Dendritic cell treated with granulocyte-macrophage colony-stimulating factor and Interleukin-4, amounts not matched to agents 40 ng/mL and 50 ng/mL, for 4 days (primary cell): Measurements from ENCODE around the gene LAMA1.
"Not testable (repeated sequence)": the region's sequence is repeated elsewhere in the genome, so short reads cannot be mapped to it uniquely, and the experiment has no call there.

Source experiments
- H3K27ac Mint-ChIP-seq: one replicate; pipeline ENCODE4 v1.8.0; 2022; ENCODE audit warnings: mild to moderate bottlenecking, mixed read lengths
- H3K27me3 Mint-ChIP-seq: one replicate; pipeline ENCODE4 v1.8.0; 2022; ENCODE audit warnings: mild to moderate bottlenecking, mixed read lengths
- H3K36me3 Mint-ChIP-seq: one replicate; pipeline ENCODE4 v1.8.0; 2022; ENCODE audit warnings: low read depth, mixed read lengths
- H3K4me1 Mint-ChIP-seq: one replicate; pipeline ENCODE4 v1.8.0; 2022; ENCODE audit warnings: low read depth, mixed read lengths
- H3K4me3 Mint-ChIP-seq: one replicate; pipeline ENCODE4 v1.8.0; 2022; ENCODE audit warnings: mild to moderate bottlenecking, moderate library complexity, mixed read lengths
- H3K9me3 Mint-ChIP-seq: one replicate; pipeline ENCODE4 v1.8.0; 2022; ENCODE audit warnings: mixed read lengths
- intact Hi-C: fragments of 100-400 bp; cut with micrococcal nuclease; formaldehyde crosslinking; loops from one replicate; pipeline ENCODE4 v1.15.0; 2022

LAMA1 gene

DNA sequence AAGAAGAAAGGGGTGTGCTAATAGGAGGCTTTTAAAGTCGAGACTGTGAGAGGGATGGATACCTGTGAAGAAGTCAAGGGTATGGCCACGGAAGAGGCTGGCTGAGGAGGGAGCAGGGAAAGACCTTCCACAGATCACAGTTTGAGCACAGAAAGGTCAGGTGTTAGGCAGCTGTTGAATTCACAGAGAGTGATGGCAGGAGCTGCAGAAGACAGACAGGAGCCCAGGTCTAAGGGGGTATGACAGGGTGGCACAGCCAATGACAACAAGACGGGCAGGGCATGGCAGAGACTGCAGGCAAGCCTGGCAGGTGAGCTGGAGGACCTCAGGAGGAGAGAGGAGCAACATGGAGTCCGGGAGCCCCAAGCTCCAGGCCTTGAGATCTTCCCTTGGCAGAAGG is 163.1 kb downstream of the LAMA1 start:
- intact Hi-C loops, result no loop called here
- no peak overlapping the region for H3K27ac Mint-ChIP-seq
- H3K4me1 Mint-ChIP-seq, result no peaks in the 10 kb centered on the region
- H3K4me3 Mint-ChIP-seq, result no peak overlapping the region
- no peaks in the 10 kb centered on the region for H3K27me3 Mint-ChIP-seq
- H3K9me3 Mint-ChIP-seq, result no peaks in the 10 kb centered on the region
- no peaks in the 10 kb centered on the region for H3K36me3 Mint-ChIP-seq

DNA sequence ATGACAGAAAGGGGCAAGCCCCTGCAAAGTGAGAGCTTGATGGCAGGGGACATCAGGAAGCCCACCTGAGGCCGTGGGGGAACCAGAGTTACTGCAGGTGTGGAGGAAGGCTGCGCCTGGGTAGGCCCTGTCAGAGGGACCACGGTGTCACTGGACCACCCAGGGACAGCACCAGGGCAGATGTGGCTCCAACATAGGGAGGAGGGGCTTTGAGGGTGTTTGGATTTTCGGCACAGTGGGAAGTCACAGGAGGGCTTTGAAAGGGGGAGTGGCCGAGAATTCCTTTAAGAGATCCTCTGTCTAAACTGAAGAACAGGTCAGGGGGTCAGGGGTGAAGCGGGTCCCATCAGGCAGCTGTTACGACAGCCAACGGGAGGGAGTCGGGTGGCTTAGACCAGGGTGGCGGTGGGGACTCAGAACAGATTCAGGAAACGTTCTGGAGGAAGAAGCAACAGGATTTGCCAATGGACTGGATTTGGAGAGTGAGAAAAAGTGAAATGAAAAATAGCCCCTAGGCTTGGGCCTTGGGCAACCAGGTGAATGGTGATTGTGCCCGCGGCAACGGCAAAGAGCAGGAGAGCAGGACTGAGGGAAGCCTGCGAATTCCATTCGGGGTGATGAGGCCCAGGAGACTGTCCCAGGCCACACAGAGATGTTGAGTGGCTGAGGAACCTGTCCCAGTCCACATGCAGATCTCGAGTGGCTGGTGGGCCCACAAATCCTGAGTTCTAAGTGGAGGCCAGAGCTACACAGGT is 166.1 kb downstream of the LAMA1 start:
- no peaks in the 10 kb centered on the region for H3K9me3 Mint-ChIP-seq
- H3K27me3 Mint-ChIP-seq, result no peaks in the 10 kb centered on the region
- no peaks in the 10 kb centered on the region for H3K4me1 Mint-ChIP-seq
- no peak overlapping the region for H3K4me3 Mint-ChIP-seq
- H3K27ac Mint-ChIP-seq, result no peak overlapping the region
- H3K36me3 Mint-ChIP-seq, result no peaks in the 10 kb centered on the region
- intact Hi-C loops, result no loop called here

DNA sequence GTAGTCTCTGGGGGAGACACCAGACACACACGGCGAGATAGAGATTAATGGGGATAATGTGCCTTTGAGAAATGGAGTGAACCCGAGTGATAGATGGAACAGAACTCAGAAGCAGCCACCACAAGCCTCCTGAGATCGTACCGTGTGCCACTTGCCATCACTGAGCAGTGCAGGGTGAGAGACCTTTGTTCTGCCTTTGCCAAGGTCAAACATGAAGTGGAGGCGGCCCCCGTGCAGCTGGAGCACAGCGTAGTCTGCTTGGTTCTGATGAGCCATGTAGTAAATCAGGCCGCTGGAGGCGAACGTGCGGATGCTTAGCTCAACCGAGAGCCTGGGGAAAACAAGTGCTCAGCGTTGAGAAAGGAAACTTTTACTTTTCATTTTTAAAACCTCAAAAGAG is 167.0 kb downstream of the LAMA1 start:
- no peaks in the 10 kb centered on the region for H3K9me3 Mint-ChIP-seq
- no peak overlapping the region for H3K27ac Mint-ChIP-seq
- no peaks in the 10 kb centered on the region for H3K27me3 Mint-ChIP-seq
- intact Hi-C loops, result no loop called here
- H3K4me3 Mint-ChIP-seq, result no peak overlapping the region
- no peaks in the 10 kb centered on the region for H3K4me1 Mint-ChIP-seq
- H3K36me3 Mint-ChIP-seq, result no peaks in the 10 kb centered on the region

DNA sequence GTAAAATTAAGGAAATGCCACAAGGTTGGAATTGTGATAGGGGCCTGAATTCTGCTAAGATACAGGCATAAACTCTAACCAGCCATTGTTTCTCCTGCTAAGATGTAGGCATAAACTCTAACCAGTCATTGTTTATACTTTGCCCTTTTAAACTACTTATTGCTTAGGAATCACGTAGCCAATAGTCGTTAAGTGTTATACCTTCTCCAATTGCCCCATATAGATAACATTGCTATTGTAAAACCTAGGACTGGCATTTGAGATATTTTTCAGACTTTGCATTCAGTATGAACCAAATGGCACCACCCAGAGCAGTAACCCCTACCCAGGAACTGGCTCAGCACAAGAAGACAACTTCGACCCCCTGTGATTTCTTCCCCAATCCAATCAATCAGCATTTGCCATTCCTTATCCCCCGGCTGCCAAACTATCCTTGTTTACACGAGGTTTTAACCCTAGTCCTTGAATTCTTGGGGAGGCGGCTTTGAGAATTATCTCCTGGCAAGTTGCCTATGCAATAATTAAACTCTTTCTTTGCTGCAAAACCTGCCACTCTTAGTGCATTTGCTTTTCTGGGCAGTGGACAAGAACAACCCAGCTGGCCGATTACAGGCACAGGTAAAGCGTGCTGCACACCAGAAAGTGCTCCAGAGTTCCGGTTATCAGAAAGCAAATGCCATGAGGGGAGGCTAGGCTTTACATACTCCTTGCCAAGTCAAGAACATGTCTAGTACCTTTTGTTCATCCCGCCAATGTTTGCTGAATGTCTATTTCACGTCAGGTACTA is 167.6 kb downstream of the LAMA1 start:
- Mint-ChIP-seq H3K27me3 (no peaks in the 10 kb centered on the region), H3K4me3 (no peak overlapping the region), H3K4me1 (no peaks in the 10 kb centered on the region), H3K36me3 (no peaks in the 10 kb centered on the region), H3K9me3 (no peaks in the 10 kb centered on the region), H3K27ac (no peak overlapping the region)
- intact Hi-C loops, result no loop called here

DNA sequence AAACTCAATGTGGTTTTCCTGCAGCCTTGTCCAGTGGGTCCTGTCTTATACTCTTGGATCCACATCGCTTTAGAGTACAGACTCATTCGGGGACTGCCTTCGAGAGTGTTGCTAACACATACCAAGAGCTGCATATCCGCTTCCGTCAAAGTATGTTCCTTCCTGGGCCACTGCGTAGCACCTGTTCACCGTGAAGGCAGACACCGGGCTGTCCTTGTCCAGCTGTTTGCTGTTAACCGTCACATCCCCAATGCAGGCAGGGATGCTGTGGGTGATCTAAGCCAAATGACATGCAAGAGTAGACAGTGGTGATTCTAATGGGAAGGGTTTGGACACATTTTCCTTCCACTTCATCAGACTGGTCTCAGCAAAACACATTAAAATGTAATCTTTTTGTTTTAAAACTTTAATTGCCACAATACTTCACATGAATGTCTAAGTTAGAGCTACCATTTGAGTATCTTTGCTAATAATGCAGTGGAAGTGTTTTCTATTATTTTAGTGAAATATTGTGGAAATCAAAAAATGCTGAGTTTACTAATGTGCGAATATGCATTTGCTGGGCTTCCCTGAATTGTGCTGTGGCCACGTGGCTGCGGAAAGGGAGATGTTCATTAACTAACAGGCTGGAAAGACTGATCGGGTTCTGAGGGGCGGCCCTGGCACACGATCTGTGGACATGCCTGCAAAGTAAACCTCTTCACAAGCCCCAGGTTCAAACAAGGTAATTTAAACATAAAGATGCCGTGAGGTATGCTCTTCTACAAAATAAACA is 169.1 kb downstream of the LAMA1 start:
- Mint-ChIP-seq H3K27me3 (no peaks in the 10 kb centered on the region), H3K36me3 (no peaks in the 10 kb centered on the region), H3K27ac (no peak overlapping the region), H3K4me3 (no peak overlapping the region), H3K9me3 (no peaks in the 10 kb centered on the region), H3K4me1 (no peaks in the 10 kb centered on the region)
- intact Hi-C loops, result no loop called here

DNA sequence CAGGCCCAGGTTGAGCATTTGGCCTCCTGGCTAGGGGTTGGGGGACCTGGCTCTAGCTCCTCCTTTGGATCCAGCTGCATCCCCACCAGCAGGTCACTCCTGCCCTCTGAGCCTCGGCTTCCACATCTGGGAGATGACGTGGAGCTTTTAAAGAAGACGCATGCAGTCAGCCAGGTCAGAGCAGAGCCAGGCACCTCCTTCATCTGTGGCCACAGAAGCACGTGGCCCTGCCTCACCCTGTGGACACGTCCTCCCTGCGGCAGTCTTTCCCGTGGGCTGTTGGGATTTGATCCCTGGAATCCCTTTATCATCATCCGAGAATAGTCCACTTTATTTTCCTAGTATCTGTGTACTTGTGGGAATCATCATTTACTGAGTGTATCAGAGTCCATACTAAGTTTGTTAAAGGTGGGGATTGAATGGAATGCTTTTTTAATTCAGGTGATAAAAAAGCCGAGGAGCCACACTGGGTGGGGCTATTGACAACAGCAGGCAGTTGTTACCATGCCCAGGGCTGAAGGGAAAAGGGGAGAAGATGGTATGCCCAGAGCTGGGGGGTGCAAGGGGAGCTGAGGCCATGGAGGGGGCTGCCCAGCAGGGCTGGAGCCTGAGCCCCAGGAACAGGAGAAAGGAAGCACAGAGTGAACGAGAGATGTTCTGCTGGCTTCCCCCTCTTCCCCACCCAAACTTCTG is 170.1 kb downstream of the LAMA1 start:
- Mint-ChIP-seq H3K27me3 (no peaks in the 10 kb centered on the region), H3K9me3 (no peaks in the 10 kb centered on the region), H3K36me3 (no peaks in the 10 kb centered on the region), H3K27ac (no peak overlapping the region), H3K4me1 (no peaks in the 10 kb centered on the region), H3K4me3 (no peak overlapping the region)
- intact Hi-C loops, result no loop called here

DNA sequence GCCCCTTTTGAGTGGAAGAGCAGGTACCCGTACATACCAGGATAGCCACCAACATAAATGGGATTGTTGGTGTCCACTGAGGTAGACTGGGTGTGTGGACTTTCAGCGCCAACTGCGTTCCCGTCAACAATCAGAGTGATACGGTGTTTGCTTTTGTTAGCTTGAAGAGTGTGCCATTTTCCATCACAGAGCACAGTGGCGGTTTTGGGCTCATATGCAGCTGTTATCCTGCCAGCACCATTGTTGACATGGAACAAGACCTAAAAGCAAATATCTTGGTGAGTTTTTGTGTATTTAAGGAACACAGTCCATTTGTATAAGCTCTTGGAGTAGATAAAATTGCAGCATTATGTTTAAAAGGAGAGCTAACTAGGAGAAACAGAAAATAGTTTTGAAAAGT is 174.5 kb downstream of the LAMA1 start:
- H3K36me3 Mint-ChIP-seq, result no peaks in the 10 kb centered on the region
- intact Hi-C loops, result no loop called here
- no peaks in the 10 kb centered on the region for H3K4me1 Mint-ChIP-seq
- peaks cover 3% of the 10 kb centered on the region for H3K27me3 Mint-ChIP-seq
- no peaks in the 10 kb centered on the region for H3K9me3 Mint-ChIP-seq
- H3K27ac Mint-ChIP-seq, result no peak overlapping the region
- no peak overlapping the region for H3K4me3 Mint-ChIP-seq

DNA sequence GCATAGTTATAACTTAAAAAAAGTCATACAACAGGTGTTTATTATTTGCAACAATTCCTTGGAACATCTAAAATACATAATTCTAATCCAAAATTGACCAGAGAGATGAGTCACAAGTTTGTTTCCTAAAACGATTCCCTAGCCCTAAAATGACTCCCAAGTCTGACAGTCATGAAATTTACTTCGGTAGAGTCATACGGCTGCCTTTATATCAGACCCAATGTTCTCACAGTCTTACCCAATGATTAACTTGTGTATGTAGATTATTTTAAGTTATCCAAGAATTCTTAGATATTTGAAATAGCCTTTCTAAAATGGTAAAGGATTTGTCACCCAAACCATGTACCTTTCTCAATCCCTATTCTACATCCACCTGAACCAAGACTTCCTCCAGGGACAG is 174.9 kb downstream of the LAMA1 start:
- Mint-ChIP-seq H3K27me3 (peaks cover 6% of the 10 kb centered on the region), H3K4me1 (no peaks in the 10 kb centered on the region), H3K4me3 (no peak overlapping the region), H3K36me3 (no peaks in the 10 kb centered on the region), H3K27ac (no peak overlapping the region), H3K9me3 (no peaks in the 10 kb centered on the region)
- intact Hi-C loops, result no loop called here

DNA sequence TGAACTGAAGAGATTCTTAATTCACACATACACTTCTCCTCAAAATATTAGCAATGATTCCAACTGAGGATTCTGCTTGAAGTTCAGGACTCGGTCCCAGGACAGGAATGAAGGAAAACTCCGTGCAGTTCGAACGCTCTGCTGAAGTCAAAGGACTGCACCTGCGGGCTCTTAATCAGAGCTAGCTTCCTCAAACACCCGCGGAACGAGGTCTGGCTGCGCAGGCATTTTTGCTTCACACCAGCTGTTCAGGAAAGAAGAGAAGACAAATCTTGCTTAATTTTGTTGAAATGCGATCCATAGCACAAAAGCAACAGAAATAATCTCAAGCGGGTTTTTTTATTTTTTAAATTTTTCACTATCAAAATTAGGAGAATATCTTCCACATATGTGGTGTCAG is 175.6 kb downstream of the LAMA1 start:
- peaks cover 8% of the 10 kb centered on the region for H3K27me3 Mint-ChIP-seq
- H3K27ac Mint-ChIP-seq, result no peak overlapping the region
- no peak overlapping the region for H3K4me3 Mint-ChIP-seq
- H3K9me3 Mint-ChIP-seq, result no peaks in the 10 kb centered on the region
- intact Hi-C loops, result no loop called here
- H3K4me1 Mint-ChIP-seq, result no peaks in the 10 kb centered on the region
- no peaks in the 10 kb centered on the region for H3K36me3 Mint-ChIP-seq

DNA sequence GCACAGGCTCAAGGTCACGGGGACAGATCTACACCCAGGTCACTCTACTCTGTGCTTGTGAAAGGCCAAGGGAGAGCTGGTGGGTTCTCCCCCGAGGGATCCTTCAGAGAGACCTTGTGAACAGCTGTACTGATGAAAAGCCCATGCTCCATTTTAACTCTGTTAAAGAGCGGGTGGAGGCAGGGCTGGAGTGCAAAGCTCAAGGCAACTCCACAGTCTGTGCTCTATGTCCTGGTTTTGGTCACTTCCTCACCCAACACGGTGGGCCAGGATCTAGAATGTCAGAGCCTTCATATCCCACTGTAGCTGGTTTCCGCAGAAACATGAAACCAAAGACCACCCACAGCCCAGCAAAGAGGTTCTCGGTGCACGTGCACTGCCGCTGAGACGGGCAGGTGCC is 177.1 kb downstream of the LAMA1 start:
- Mint-ChIP-seq H3K27ac (no peak overlapping the region), H3K4me3 (no peak overlapping the region), H3K27me3 (peaks cover 12% of the 10 kb centered on the region), H3K9me3 (no peaks in the 10 kb centered on the region), H3K36me3 (no peaks in the 10 kb centered on the region), H3K4me1 (no peaks in the 10 kb centered on the region)
- intact Hi-C loops, result no loop called here

DNA sequence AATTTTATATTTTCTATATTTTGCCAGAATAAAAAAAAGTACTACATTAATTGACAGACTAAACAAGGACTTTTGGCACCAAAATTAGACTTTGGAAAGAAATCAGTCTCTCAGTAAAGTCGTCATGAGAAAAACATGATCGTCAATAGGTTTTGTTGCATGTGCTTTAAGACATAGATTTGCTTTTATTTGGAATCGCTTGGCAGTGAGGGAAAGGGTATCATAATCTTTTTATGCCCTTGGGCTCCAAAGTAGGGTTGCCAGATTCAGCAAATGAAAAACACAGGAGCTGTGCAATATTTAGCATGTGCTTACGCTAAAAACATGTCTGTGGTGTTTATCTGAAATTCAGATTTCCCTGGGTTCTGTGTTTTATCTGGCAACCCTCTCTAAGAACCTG is 177.6 kb downstream of the LAMA1 start:
- peaks cover 12% of the 10 kb centered on the region for H3K27me3 Mint-ChIP-seq
- no peaks in the 10 kb centered on the region for H3K4me1 Mint-ChIP-seq
- H3K36me3 Mint-ChIP-seq, result no peaks in the 10 kb centered on the region
- H3K9me3 Mint-ChIP-seq, result no peaks in the 10 kb centered on the region
- intact Hi-C loops, result no loop called here
- no peak overlapping the region for H3K4me3 Mint-ChIP-seq
- no peak overlapping the region for H3K27ac Mint-ChIP-seq

DNA sequence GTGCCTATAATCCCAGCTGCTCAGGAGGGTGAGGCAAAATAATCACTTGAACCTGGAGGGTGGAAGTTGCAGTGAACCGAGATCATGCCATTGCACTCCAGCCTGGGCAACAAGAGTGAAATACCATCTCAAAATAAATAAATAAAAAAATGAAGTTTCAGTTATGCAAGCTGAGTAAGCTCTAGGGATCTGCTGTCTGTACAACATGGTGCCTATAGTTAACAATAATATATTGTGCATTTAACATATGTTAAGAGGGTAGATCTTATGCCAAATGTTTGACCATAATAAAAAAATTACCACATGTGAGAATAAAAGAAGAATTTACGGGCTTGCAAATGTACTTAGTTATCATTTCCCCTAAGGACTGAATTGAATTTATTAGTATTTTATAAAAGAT is 179.2 kb downstream of the LAMA1 start:
- H3K4me3 Mint-ChIP-seq, H3K9me3 Mint-ChIP-seq, H3K4me1 Mint-ChIP-seq, H3K27ac Mint-ChIP-seq, H3K36me3 Mint-ChIP-seq, intact Hi-C loops: not testable (repeated sequence)
- peaks cover 12% of the 10 kb centered on the region for H3K27me3 Mint-ChIP-seq

DNA sequence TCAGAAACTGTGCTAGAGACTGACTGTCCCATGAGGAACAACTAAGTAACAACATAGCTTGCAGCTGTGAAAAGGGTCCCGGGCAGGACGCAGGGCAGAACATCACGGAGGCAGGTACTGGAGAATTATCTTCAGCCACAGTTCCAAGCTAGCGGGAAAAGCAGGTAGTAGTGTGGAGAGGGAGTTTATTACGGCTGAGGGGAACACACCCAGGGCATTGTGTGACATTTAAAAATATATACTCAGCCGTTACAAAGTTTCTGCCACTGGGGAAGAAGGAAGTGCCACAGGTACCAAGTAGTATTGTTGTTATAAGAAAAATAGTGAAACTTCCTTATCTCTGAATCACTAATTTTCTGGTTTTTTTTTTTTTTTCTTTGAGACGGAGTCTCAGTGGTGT is 179.6 kb downstream of the LAMA1 start:
- intact Hi-C loops, result no loop called here
- H3K27me3 Mint-ChIP-seq, result peaks cover 12% of the 10 kb centered on the region
- no peak overlapping the region for H3K4me3 Mint-ChIP-seq
- no peak overlapping the region for H3K27ac Mint-ChIP-seq
- no peaks in the 10 kb centered on the region for H3K9me3 Mint-ChIP-seq
- H3K36me3 Mint-ChIP-seq, result no peaks in the 10 kb centered on the region
- H3K4me1 Mint-ChIP-seq, result no peaks in the 10 kb centered on the region

DNA sequence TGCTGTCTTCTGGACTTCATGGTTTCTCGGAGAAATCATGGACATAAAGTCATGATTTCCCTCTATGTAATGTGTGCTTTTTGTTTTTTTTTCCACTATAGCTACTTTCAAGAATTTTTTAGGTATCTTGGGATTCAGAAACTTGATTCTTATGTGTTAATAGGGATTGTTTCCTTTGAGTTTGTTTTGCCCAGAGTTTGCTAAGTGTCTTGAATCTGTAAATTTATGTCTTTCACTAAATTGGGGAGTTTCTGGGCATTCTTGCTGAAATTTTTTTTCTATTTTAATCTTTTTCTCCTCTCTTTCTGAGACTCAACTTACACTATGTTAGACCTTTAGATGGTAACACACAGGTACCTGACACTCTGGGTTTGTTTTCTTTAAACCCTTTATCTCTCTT is 182.7 kb downstream of the LAMA1 start:
- H3K27ac Mint-ChIP-seq, result no peak overlapping the region
- no peak overlapping the region for H3K4me3 Mint-ChIP-seq
- intact Hi-C loops, result no loop called here
- H3K36me3 Mint-ChIP-seq, result no peaks in the 10 kb centered on the region
- H3K27me3 Mint-ChIP-seq, result peaks cover 9% of the 10 kb centered on the region
- H3K4me1 Mint-ChIP-seq, result no peaks in the 10 kb centered on the region
- H3K9me3 Mint-ChIP-seq, result no peaks in the 10 kb centered on the region
